Muscle layer of colon (tissue), 2 donors: ENCODE data around the gene SRPK2.

Experiments
- H3K27ac ChIP-seq: one replicate; pipeline ENCODE4 v1.7.0; 2013; ENCODE audit warnings: low read depth, mild to moderate bottlenecking, low read length, moderate library complexity
- H3K27me3 ChIP-seq, 2 donors: one replicate each; pipeline ENCODE4 v1.7.0; 2013; ENCODE audit warnings: low read length in 2 of 2, mild to moderate bottlenecking in 2 of 2; ENCODE audit not compliant: insufficient read depth in 2 of 2, control insufficient read depth in 1 of 2
- H3K36me3 ChIP-seq: one replicate; pipeline ENCODE4 v1.7.0; 2013; ENCODE audit warnings: mild to moderate bottlenecking, low read length; ENCODE audit not compliant: insufficient read depth
- H3K4me1 ChIP-seq: one replicate; pipeline ENCODE4 v1.7.0; 2013; ENCODE audit warnings: mild to moderate bottlenecking, low read length; ENCODE audit not compliant: insufficient read depth
- H3K4me3 ChIP-seq, 2 donors: one replicate each; pipeline ENCODE4 v1.7.0; 2013; ENCODE audit warnings: low read length in 2 of 2, low read depth in 1 of 2, mild to moderate bottlenecking in 1 of 2, moderate library complexity in 1 of 2
- H3K9ac ChIP-seq: one replicate; pipeline ENCODE4 v1.7.0; 2013; ENCODE audit warnings: low read length
- H3K9me3 ChIP-seq: one replicate; pipeline ENCODE4 v1.7.0; 2013; ENCODE audit warnings: mild to moderate bottlenecking, low read length
- donor health status: abdominal sarcoma.
- donor health status: Adenocarcinoma of cecum.

Gene SRPK2

GRCh38 chr7:105213611-105214010 is 175.1 kb downstream of the SRPK2 start:
- Histone ChIP-seq H3K9ac (no peak overlapping the region), H3K4me3 (no peak overlapping the region), H3K36me3 (no peaks in the 10 kb centered on the region), H3K9me3 (no peaks in the 10 kb centered on the region), H3K27ac (no peak overlapping the region), H3K27me3 (no peaks in the 10 kb centered on the region), H3K4me1 (peaks cover 16% of the 10 kb centered on the region)

GRCh38 chr7:105212212-105212611 is 176.5 kb downstream of the SRPK2 start:
- Histone ChIP-seq H3K27me3 (no peaks in the 10 kb centered on the region), H3K4me3 (no peak overlapping the region), H3K9ac (no peak overlapping the region), H3K36me3 (no peaks in the 10 kb centered on the region), H3K4me1 (peaks cover 5% of the 10 kb centered on the region), H3K9me3 (no peaks in the 10 kb centered on the region), H3K27ac (no peak overlapping the region)

- Histone ChIP-seq H3K9me3 (no peaks in the 10 kb centered on the region), H3K27ac (no peak overlapping the region), H3K36me3 (no peaks in the 10 kb centered on the region), H3K27me3 (no peaks in the 10 kb centered on the region), H3K9ac (no peak overlapping the region), H3K4me1 (peaks cover 1% of the 10 kb centered on the region), H3K4me3 (no peak overlapping the region)
These were observed 178.0 kb downstream of the SRPK2 start for GRCh38 chr7:105210721-105211205.

GRCh38 chr7:105209870-105210269 is 178.9 kb downstream of the SRPK2 start:
- Histone ChIP-seq H3K4me1 (peaks cover 7% of the 10 kb centered on the region), H3K27me3 (no peaks in the 10 kb centered on the region), H3K9ac (no peak overlapping the region), H3K36me3 (no peaks in the 10 kb centered on the region), H3K4me3 (no peak overlapping the region), H3K9me3 (no peaks in the 10 kb centered on the region), H3K27ac (no peak overlapping the region)

DNA sequence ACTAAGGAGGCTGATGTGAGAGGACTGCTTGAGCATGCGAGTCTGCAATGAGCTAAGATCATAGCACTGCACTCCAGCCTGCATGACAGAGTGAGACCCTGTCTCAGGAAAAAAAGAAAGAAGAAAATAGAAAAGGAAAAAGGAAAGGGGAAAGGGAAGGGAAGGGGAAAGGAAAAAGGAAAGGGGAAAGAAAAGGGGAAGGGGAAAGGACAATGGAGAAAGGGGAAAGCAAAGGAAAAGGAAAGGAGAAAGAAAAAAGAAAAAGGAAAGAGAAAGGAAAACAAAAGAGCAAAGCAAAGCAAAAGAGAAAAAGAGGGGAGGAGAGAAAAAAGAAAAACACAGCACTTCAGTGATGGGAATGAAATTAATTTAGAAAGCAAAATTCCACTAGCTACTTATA is 179.3 kb downstream of the SRPK2 start:
- Histone ChIP-seq H3K9me3 (no peaks in the 10 kb centered on the region), H3K4me1 (peaks cover 7% of the 10 kb centered on the region), H3K27me3 (no peaks in the 10 kb centered on the region), H3K36me3 (no peaks in the 10 kb centered on the region), H3K4me3 (no peak overlapping the region), H3K9ac (no peak overlapping the region), H3K27ac (no peak overlapping the region)

DNA sequence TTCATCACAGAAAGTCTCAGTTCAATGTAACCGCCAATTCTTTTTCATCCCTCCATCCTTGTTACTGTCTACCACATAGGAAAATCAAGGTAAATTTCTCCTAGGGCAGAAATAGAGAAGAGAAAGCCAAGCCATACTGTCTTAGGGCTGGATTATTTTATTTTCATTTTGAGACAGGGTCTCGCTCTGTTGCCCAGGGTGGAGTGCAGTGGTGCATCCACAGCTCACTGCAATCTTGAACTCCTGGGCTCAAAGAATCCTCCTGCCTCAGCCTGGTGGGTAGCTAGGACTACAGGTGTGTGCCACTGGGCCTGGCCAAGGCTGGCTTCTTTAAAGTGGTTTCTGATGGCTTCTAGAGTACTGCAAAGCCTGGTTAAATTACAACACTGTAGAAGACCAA is 181.7 kb downstream of the SRPK2 start:
- no peaks in the 10 kb centered on the region for H3K27me3 ChIP-seq
- H3K9me3 ChIP-seq, result no peaks in the 10 kb centered on the region
- H3K9ac ChIP-seq, result no peak overlapping the region
- no peak overlapping the region for H3K27ac ChIP-seq
- peaks cover 14% of the 10 kb centered on the region for H3K4me1 ChIP-seq
- H3K4me3 ChIP-seq, result no peak overlapping the region
- H3K36me3 ChIP-seq, result no peaks in the 10 kb centered on the region

DNA sequence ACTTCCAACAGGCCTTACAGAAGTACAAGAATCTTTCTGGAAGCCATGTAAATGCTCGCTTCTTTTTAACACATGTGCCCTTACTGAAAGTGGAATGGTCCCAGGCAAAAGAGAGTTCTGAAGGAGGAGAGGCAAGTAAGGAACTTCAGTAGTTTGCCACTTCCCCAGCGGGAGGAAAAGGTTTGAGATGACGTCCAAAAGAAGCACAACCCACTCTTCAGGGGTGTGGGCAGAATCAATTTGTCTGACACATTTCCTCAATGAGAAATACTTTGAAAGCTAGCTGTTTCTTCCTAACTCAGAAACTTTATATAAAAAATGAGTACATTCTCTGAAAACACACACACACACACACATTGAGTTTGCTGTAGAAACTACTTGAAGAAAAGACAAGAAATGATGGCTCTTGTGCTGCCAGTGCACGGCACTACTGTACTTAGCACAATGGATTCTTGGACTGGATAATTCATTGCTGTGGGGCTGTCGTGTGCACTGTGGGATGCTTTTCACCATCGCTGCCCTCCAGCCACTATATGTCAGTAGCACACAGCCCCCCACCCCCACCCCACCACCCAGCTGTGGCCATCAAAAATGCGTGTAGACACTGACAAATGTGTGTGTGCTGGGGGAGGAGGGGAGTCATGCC is 183.0 kb downstream of the SRPK2 start:
- H3K27ac ChIP-seq, result no peak overlapping the region
- H3K4me1 ChIP-seq, result peaks cover 14% of the 10 kb centered on the region
- H3K27me3 ChIP-seq, result no peaks in the 10 kb centered on the region
- no peak overlapping the region for H3K9ac ChIP-seq
- no peak overlapping the region for H3K4me3 ChIP-seq
- H3K36me3 ChIP-seq, result no peaks in the 10 kb centered on the region
- no peaks in the 10 kb centered on the region for H3K9me3 ChIP-seq

DNA sequence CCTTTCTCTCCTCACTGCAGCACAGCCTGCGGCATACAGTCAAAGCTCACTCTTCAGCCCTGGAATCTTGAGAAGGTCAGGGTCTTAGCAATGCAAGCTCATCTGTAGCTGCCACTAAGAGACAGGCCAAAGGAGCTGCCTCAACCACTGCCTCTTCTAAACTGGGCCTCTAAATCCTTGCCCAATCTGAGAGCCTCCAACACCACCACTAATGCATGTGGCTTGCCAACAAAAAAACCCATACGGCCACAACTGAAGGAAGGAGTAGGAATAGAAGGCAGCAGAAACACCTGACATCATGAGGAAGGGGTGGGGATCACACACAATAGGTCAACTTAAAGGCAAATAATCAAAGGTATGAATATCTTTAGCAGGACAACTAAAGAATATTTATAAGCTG is 183.8 kb downstream of the SRPK2 start:
- no peak overlapping the region for H3K27ac ChIP-seq

GRCh38 chr7:105204520-105204919 is 184.2 kb downstream of the SRPK2 start:
- no peak overlapping the region for H3K27ac ChIP-seq
- H3K4me1 ChIP-seq, result peaks cover 14% of the 10 kb centered on the region
- no peaks in the 10 kb centered on the region for H3K9me3 ChIP-seq
- no peaks in the 10 kb centered on the region for H3K36me3 ChIP-seq
- no peak overlapping the region for H3K4me3 ChIP-seq
- no peak overlapping the region for H3K9ac ChIP-seq
- no peaks in the 10 kb centered on the region for H3K27me3 ChIP-seq

More for the DNA sequence above, 183.8 kb downstream of the SRPK2 start:
- Histone ChIP-seq H3K4me1 (peaks cover 14% of the 10 kb centered on the region), H3K36me3 (no peaks in the 10 kb centered on the region), H3K4me3 (no peak overlapping the region), H3K9ac (no peak overlapping the region), H3K27me3 (no peaks in the 10 kb centered on the region), H3K9me3 (no peaks in the 10 kb centered on the region)

- Histone ChIP-seq H3K4me1 (peaks cover 14% of the 10 kb centered on the region), H3K9me3 (no peaks in the 10 kb centered on the region), H3K4me3 (no peak overlapping the region), H3K9ac (no peak overlapping the region), H3K27ac (no peak overlapping the region), H3K36me3 (no peaks in the 10 kb centered on the region), H3K27me3 (no peaks in the 10 kb centered on the region)
These were observed 186.1 kb downstream of the SRPK2 start for GRCh38 chr7:105202616-105203015.

DNA sequence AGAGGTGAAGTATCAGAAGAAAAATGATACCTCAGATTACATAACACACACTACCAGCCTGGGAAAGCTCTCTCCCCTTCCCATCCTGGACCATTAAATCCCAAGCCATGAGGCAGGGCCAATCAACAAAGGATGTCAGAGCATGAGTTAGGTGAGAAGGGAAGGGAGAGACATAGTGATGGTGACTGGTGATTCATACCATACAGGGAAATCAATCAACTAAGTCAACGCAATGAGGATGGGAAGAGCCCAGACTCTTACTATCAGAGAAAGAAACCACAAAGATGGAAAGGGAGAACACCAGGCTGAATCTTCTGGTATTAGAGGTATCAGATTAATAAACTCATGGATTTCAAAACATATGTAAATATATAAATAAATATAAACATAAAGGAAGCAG is 189.3 kb downstream of the SRPK2 start:
- peaks cover 15% of the 10 kb centered on the region for H3K4me1 ChIP-seq
- no peak overlapping the region for H3K4me3 ChIP-seq
- no peak overlapping the region for H3K9ac ChIP-seq
- no peaks in the 10 kb centered on the region for H3K27me3 ChIP-seq
- no peaks in the 10 kb centered on the region for H3K36me3 ChIP-seq
- H3K9me3 ChIP-seq, result no peaks in the 10 kb centered on the region
- H3K27ac ChIP-seq, result no peak overlapping the region

DNA sequence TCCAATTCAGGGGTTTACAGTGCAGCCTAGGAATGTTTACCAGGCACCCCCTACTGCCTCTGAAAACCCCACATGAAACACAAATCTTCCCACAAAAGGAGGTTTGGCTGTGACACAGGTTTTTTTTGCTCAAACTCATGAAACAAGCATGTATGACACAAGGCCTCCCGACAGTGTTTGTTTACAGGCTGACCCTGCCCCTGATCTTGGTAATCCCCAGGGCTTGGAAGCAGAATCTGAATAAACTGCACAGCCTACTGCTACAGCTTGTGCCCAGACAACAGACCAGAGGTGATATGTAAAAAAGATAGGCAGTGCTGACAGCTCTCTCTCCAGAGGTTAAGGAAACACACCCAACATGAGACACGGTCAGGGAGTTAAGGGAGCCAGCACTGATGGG is 190.5 kb downstream of the SRPK2 start:
- Histone ChIP-seq H3K4me1 (peaks cover 12% of the 10 kb centered on the region), H3K27me3 (no peaks in the 10 kb centered on the region), H3K27ac (no peak overlapping the region), H3K36me3 (no peaks in the 10 kb centered on the region), H3K4me3 (no peak overlapping the region), H3K9ac (no peak overlapping the region), H3K9me3 (no peaks in the 10 kb centered on the region)
